ENCODE measurements around the gene WAPL.
A peak's percentile ranks its signal among the peaks of the same experiment; 100 is the strongest.

The WAPL gene

GRCh38 chr10:86524225-86524962, 2.8 kb upstream of the WAPL start:
- DNase-seq: no peak

- no peak for DNase-seq
Observed at GRCh38 chr10:86523348-86523747, 1.8 kb upstream of the WAPL start.

- no peak for DNase-seq
Observed at GRCh38 chr10:86522510-86522855, 891 bp upstream of the WAPL start.

GRCh38 chr10:86520871-86521677, 518 bp downstream of the WAPL start:
- peak; percentile 70 for DNase-seq

- DNase-seq: no peak
Observed at GRCh38 chr10:86518781-86519180, 2.8 kb downstream of the WAPL start.

GRCh38 chr10:86512137-86512536, 9.5 kb downstream of the WAPL start:
- DNase-seq: no peak

GRCh38 chr10:86511027-86511865, 10.3 kb downstream of the WAPL start:
- DNase-seq: no peak

- DNase-seq: no peak
Observed at GRCh38 chr10:86509145-86509544, 12.4 kb downstream of the WAPL start.

GRCh38 chr10:86508217-86508616, 13.4 kb downstream of the WAPL start:
- DNase-seq: no peak

- DNase-seq: no peak
Observed at GRCh38 chr10:86506499-86506898, 15.1 kb downstream of the WAPL start.

GRCh38 chr10:86506062-86506461, 15.5 kb downstream of the WAPL start:
- DNase-seq: no peak

GRCh38 chr10:86504510-86504909, 17.1 kb downstream of the WAPL start:
- no peak for DNase-seq

- DNase-seq: no peak
Observed at GRCh38 chr10:86500846-86501245, 20.7 kb downstream of the WAPL start.

GRCh38 chr10:86498598-86498997, 23.0 kb downstream of the WAPL start:
- no peak for DNase-seq

- DNase-seq: no peak
Observed at GRCh38 chr10:86497621-86498020, 24.0 kb downstream of the WAPL start.

- DNase-seq: no peak
Observed at GRCh38 chr10:86489960-86490612, 31.5 kb downstream of the WAPL start.

- DNase-seq: no peak
Observed at GRCh38 chr10:86489071-86489810, 32.4 kb downstream of the WAPL start.

GRCh38 chr10:86486856-86487255, 34.7 kb downstream of the WAPL start:
- no peak for DNase-seq

- no peak for DNase-seq
Observed at GRCh38 chr10:86483664-86484063, 37.9 kb downstream of the WAPL start.

- no peak for DNase-seq
Observed at GRCh38 chr10:86481761-86482160, 39.8 kb downstream of the WAPL start.

GRCh38 chr10:86480571-86480970, 41.0 kb downstream of the WAPL start:
- DNase-seq: no peak

GRCh38 chr10:86472061-86472460, 49.5 kb downstream of the WAPL start:
- DNase-seq: no peak
